ENCODE data around the gene LDLRAD2.
"Not testable (repeated sequence)": the region's sequence is repeated elsewhere in the genome, so short reads cannot be mapped to it uniquely, and the experiment has no call there.

LDLRAD2 gene, protein sequence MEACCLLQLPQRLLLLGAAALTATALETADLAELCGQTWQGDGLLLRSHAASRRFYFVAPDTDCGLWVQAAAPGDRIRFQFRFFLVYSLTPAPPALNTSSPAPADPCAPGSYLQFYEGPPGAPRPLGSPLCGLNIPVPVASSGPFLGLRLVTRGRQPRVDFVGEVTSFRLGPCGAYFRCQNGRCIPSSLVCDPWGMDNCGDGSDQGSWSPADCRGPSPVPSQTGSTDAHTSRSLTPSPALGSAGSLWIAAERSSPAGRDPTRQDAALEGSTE

DNA sequence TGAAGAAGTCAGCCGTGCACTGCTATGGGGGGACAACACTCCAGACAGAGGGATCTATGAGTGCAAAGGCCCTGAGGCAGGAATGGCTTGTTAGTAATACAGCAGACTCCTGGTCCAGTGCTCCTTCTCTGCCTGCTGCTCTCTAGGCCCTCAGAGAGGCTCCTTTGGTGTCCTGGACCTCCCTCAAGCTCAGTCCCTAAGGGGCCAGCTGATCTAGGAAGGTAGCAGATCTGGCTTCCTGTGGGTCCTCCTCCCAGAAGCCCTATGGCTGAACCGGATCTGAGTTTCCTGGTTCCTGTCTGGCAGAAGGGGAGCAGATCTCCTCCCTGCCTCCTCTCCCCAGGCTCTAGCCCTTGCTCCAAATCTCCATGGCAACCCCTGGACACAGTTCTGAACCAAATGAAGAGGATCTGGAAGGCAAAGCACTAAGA is at the start of gene LDLRAD2:
Gene LDLRAD2 (plus strand): TSS at position 391 of the 431 bp plus-strand sequence. CDS start 187 bp downstream, outside the sequence.
- DNase-seq (ENCODE audit: low read depth in 2 of 2) = no peak

GRCh38 chr1:21763236-21763635 is 48.8 kb upstream of the LDLRAD2 start:
- no peak for DNase-seq (ENCODE audit: low read depth in 2 of 2)

DNA sequence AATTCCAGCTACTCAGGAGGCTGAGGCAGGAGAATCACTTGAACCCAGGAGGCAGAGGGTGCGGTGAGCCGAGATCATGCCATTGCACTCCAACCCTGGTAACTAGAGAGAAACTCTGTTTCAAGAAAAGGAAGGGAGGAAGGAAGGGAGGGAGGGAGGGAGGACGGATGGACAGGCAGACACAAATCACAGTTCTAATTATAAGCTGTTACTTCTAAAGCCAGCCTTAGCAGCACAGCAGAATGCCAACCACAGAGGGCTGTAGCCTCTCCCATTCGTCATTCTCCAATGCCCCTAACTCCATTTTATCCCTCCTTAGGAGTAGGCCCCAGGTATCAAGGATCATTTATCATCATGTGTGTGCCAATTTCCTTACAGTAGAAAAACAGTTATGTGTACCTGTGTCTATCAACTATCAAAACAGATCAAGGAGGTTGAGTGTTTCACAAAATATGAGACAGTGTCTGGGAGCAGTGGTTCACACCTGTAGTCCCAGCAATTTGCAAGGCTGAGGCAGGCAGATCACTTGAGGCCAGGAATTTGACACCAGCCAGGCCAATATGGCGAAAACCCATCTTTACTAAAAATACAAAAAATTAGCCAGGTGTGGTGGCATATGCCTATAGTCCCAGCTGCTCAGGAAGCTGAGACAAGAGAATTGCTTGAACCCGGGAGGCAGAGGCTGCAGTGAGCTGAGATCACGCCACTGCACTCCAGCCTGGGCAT is 48.2 kb upstream of the LDLRAD2 start:
- DNase-seq (ENCODE audit: low read depth in 2 of 2) = no peak

DNA sequence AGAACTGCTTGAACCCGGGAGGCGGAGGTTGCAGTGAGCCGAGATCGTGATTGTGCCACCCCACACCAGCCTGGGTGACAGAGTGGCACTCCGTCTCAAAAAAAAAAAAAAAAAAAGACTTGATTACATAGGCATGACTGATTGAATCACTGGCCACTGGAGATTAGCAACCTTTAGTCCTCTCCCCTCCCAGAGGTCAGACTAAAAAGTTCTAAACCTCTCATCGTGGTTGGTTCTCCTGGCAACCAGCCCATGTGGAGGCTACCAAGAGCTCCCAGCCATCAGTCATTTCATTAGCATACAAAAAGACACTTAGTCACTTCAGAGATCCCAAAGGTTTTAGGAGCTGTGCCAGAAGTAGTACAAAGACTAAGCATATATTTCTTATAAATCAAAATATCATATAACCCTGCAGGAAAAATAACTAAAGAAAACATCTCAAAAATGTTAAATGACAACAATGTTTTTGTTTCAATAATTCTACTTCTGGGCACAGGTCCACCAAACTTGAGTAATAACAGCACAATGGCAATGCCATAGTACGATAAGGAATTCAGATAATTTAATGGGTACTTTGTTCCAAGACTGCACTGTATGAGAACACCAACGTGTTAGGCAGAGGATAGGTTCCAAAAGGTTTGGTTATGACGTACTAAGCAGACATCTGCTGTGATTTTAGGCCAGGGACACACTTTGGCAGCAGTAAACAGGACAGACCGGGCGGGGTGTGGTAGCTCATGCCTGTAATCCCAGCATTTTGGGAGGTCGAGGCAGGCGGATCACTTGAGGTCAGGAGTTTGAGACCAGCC is 47.2 kb upstream of the LDLRAD2 start:
- DNase-seq (ENCODE audit: low read depth in 2 of 2) = peak; percentile 80 to 81

DNA sequence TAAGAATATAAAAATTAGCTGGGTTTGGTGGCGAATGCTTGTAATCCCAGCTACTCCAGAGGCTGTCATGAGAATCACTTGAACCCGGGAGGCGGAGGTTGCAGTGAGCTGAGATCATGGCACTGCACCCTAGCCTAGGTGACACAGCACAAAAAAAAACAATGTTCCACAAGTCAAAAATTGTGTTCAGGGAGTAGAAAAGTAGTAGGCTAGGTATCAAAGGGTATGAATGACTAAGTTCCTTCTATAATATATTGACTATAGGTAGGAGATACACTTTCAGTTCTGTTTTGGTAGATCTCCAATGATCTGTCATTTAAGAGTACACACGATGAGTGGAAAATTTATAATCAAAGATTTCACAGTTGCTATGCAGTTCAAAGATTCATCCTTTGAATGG is 45.9 kb upstream of the LDLRAD2 start:
- DNase-seq (ENCODE audit: low read depth in 2 of 2) = no peak

GRCh38 chr1:21767106-21767505 is 45.0 kb upstream of the LDLRAD2 start:
- DNase-seq (ENCODE audit: low read depth in 2 of 2) = not testable (repeated sequence)

DNA sequence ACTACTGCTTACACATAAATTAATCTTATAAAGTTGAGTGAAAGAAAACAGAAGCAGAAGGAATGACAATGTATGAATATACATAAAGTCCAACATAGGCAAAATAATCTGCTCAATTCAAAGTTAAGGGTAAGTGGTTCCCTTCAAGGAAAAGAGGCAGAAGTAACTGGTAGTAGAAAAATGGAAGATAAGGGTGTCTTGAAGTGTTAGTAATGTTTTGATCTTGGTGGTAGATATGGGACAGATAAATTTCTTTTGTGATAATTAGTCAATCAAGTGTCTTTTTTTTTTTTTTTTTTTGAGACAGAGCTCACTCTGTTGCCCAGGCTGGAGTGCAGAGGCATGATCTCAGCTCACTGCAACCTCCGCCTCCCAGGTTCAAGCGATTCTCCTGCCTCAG is 41.9 kb upstream of the LDLRAD2 start:
- DNase-seq (ENCODE audit: low read depth in 2 of 2) = no peak

- DNase-seq (ENCODE audit: low read depth in 2 of 2) = not testable (repeated sequence)
Observed at GRCh38 chr1:21770602-21771001, 41.5 kb upstream of the LDLRAD2 start.

GRCh38 chr1:21771672-21772071 is 40.4 kb upstream of the LDLRAD2 start:
- DNase-seq (ENCODE audit: low read depth in 2 of 2) = not testable (repeated sequence)

DNA sequence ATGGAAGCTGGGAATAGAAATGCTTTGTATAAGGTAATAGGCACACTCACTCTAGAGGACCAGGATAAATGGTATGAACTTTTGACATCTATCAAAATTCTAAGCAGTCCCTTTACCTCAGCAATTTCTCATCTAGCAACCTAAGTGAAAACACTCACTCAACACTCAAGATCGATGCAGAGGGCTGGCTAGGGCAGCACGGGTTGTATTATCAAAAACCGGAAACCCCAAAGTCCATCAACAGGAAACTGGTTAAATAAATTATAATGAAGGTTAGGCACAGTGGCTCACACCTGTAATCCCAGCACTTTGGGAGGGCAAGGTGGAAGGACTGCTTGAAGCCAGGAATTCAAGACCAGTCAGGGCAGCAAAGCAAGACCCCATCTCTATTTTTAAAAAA is 38.5 kb upstream of the LDLRAD2 start:
- no peak for DNase-seq (ENCODE audit: low read depth in 2 of 2)

- DNase-seq (ENCODE audit: low read depth in 2 of 2) = no peak
Observed at GRCh38 chr1:21774835-21775549, 37.1 kb upstream of the LDLRAD2 start.

DNA sequence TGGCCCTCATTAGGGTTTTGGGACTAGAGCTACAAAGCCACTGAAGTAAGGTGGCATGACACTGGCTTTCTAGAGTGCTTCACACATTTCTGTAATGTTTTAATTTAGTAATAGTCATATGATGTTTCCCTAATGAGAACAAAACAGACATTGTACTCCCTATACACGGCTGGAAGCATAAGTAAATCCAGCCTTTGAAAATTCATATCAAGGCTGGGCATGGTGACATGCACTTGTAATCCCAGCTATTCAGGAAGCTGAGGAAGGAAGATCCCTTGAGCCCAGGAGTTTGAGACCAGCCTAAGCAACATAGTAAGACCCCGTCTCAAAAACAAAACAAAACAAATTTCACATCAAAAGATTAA is 36.5 kb upstream of the LDLRAD2 start:
- DNase-seq (ENCODE audit: low read depth in 2 of 2) = no peak

GRCh38 chr1:21775985-21776562 is 36.0 kb upstream of the LDLRAD2 start:
- DNase-seq (ENCODE audit: low read depth in 2 of 2) = peak; percentile 8 to 10

GRCh38 chr1:21776925-21777324 is 35.1 kb upstream of the LDLRAD2 start:
- DNase-seq (ENCODE audit: low read depth in 2 of 2) = not testable (repeated sequence)

DNA sequence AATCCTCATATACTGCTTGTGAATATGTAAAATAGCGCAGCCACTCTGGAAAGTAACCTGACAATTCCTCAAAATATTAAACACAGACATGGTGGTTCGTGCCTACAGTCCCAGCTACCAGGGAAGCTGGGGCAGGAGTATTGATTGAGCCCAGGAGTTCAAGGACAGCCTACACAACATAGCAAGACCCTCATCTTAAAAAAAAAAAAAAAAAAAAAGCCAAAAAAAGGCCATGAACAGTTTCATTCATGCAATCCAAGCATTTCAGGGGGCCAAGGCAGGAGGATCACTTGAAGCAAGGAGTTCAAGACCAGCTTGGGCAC is 33.7 kb upstream of the LDLRAD2 start:
- no peak for DNase-seq (ENCODE audit: low read depth in 2 of 2)

DNA sequence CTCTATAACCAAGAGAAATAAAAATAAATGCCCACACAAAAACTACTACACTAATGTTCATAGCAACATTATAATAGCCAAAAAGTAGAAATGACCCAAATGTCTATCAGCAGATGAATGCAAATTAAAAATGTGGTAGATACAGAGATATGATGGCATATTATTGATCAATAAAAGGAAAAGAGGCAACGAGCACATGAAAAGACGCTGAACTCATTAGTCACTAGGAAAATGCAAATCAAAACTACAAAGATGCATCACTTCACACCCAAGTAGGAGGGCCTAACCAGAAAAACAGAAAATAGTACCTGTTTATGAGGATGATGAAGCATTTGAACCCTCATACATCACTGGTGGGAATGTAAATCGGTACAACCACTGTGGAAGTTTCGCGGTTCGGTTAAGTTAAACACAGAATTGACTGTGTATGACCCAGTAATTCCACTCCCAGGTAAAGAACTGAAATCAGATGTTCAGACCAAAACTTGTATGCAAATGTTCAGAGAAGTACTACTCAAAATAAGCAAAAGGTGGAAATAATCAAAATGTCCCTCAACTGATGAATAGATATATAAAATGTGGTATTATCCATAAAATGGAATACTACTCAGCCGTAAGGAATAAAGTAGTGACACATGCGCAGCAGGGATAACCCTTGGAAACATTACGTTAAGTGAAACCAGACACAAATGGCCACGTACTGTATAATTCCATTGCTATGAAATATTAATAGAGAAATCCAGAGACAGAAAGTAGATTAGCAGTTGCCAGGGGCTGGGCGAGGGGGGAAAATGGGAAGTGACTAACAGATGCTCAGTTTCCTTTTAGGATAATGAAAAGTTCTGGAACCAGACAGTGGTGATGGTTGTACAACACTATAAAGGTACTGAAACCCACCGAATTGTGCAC is 32.2 kb upstream of the LDLRAD2 start:
- DNase-seq (ENCODE audit: low read depth in 2 of 2) = no peak

GRCh38 chr1:21781815-21782348 is 30.2 kb upstream of the LDLRAD2 start:
- peak; percentile 13 to 26 for DNase-seq (ENCODE audit: low read depth in 2 of 2)

- peak in 1 of 2 experiments; percentile 17 for DNase-seq (ENCODE audit: low read depth in 2 of 2)
Observed at GRCh38 chr1:21782349-21782867, 29.7 kb upstream of the LDLRAD2 start.

- peak; percentile 91 to 93 for DNase-seq (ENCODE audit: low read depth in 2 of 2)
Observed at GRCh38 chr1:21782868-21783678, 29.0 kb upstream of the LDLRAD2 start, which contains the start of gene USP48. USP48 (minus strand) TSS chr1:21783149; CDS start chr1:21782957, 192 bp downstream.
